Measurements from ENCODE around the gene CBX2. TPM values are rescaled to one million over a fixed set of nuclear protein-coding genes. Genes with fewer than 3 reads are reported as not detected.

The CBX2 gene
- total and polyA plus RNA-seq, 8 donors, result 2.6 to 33.8 (median 24.7) TPM

DNA sequence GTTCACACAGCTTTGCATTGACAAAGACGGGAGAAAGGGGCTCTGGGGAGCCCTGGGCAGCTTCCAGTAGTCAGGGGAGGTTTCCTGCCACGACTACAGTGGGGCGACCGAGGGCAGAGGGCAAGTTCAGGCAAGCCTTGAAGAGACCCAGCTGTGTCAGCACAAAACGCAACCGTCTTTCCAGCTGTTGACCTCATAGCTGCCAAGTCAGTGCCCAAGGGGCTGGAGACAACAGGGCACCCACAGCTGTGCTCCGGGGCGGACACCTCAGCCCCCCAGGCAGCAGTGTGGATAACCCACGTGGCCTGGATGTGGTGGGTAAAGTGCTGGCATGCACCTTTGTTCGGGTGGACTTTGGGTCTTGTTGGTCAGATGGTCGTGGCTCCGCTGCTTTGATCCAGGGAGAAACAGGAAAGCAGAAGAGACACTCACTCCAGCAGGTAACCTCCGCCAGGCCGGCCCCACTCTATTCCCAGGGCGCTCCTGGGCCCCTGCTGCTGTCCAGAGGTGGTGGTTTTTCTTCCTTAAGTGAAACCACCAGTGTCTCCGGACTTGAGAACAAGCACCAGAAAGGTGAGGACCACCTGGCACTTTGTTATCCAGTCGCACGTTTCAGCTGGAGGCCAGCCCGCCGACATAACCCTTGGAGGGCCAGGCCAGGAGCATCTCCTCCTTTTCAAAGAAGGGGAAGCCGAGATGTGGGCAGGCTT lies 17.6 kb upstream of the CBX2 start:
- H3K4me1 ChIP-seq, result no peaks in the 10 kb centered on the region
- peak in 1 of 4 donors; percentile 45 for DNase-seq
- H3K36me3 ChIP-seq, result no peaks in the 10 kb centered on the region
- no peaks in the 10 kb centered on the region for H3K27me3 ChIP-seq
- intact Hi-C loops (cut with DNase I), result no loop called here
- no peak for ATAC-seq
- H3K4me3 ChIP-seq, result no peak overlapping the region
- no peak overlapping the region for H3K27ac ChIP-seq
- TF ChIP-seq, protein P1, sequence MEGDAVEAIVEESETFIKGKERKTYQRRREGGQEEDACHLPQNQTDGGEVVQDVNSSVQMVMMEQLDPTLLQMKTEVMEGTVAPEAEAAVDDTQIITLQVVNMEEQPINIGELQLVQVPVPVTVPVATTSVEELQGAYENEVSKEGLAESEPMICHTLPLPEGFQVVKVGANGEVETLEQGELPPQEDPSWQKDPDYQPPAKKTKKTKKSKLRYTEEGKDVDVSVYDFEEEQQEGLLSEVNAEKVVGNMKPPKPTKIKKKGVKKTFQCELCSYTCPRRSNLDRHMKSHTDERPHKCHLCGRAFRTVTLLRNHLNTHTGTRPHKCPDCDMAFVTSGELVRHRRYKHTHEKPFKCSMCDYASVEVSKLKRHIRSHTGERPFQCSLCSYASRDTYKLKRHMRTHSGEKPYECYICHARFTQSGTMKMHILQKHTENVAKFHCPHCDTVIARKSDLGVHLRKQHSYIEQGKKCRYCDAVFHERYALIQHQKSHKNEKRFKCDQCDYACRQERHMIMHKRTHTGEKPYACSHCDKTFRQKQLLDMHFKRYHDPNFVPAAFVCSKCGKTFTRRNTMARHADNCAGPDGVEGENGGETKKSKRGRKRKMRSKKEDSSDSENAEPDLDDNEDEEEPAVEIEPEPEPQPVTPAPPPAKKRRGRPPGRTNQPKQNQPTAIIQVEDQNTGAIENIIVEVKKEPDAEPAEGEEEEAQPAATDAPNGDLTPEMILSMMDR (IDR thresholded peaks at IDR 0.05), result no peak
- H3K9me3 ChIP-seq, result no peaks in the 10 kb centered on the region

DNA sequence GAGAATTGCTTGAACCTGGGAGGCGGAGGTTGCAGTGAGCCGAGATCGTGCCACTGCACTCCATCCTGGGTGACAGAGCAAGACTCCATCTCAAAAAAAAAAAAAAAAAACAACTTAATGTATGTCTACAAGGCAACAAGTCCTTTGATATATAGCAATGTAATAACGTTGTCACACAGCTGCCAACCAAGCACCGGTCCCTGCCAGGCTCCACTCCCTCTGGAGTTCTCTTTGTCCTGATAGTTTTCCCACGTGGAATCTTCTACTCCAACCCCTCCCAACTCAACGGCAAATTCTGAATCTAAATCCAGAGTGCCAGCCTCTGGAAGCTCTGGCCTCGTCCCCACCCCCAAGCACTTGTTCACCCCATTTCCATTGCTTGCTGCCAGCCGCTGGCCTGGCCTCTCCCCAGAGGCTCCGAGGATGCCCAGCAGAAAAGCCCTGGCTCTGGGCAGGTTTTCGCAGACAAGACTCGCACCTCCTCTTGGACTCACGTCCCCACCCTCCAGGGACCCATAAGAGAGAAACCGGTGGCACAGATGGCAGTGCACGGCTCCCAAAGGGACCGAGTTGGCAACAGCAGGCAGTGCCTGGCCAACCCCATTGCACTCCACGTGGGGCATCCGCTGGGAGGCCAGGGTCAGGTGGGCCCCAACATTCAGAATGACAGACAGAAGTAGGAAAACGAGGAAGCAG lies 15.9 kb upstream of the CBX2 start:
- no peaks in the 10 kb centered on the region for H3K36me3 ChIP-seq
- DNase-seq (peak in 1 of 4 donors; percentile 66), ATAC-seq (no peak)
- H3K27ac ChIP-seq, result no peak overlapping the region
- H3K4me1 ChIP-seq, result no peaks in the 10 kb centered on the region
- intact Hi-C loops (cut with DNase I), result no loop called here
- no peak overlapping the region for H3K4me3 ChIP-seq
- no peaks in the 10 kb centered on the region for H3K9me3 ChIP-seq
- TF ChIP-seq, protein P1 (IDR thresholded peaks at IDR 0.05), result no peak
- H3K27me3 ChIP-seq, result no peaks in the 10 kb centered on the region

DNA sequence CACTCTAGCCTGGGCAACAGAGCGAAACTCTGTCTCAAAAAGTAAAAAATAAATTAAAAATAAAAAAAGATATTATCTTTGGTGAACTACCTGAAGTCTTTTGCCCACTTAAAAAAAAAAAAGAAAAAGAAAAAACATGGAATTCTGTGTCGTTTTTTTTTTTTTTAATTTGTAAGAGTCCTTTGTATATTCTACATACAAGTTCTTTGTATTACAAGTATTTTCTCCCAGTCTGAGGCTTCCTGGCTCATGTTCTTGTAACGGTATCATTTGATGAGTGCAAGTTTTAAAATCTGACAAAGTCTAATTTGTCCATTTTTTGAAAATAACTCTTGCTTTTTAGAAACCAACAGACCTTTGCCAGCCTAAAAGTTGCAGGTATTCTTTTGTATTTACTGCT lies 12.2 kb upstream of the CBX2 start:
- DNase-seq (no peak), ATAC-seq (no peak)
- H3K4me3 ChIP-seq, result no peak overlapping the region
- H3K9me3 ChIP-seq, result no peaks in the 10 kb centered on the region
- H3K36me3 ChIP-seq, result no peaks in the 10 kb centered on the region
- no peak overlapping the region for H3K27ac ChIP-seq
- H3K4me1 ChIP-seq, result no peaks in the 10 kb centered on the region
- TF ChIP-seq, protein P1 (IDR thresholded peaks at IDR 0.05), result no peak
- intact Hi-C loops (cut with DNase I), result no loop called here
- H3K27me3 ChIP-seq, result peaks cover 0 to 13% of the 10 kb centered on the region in 2 donors

DNA sequence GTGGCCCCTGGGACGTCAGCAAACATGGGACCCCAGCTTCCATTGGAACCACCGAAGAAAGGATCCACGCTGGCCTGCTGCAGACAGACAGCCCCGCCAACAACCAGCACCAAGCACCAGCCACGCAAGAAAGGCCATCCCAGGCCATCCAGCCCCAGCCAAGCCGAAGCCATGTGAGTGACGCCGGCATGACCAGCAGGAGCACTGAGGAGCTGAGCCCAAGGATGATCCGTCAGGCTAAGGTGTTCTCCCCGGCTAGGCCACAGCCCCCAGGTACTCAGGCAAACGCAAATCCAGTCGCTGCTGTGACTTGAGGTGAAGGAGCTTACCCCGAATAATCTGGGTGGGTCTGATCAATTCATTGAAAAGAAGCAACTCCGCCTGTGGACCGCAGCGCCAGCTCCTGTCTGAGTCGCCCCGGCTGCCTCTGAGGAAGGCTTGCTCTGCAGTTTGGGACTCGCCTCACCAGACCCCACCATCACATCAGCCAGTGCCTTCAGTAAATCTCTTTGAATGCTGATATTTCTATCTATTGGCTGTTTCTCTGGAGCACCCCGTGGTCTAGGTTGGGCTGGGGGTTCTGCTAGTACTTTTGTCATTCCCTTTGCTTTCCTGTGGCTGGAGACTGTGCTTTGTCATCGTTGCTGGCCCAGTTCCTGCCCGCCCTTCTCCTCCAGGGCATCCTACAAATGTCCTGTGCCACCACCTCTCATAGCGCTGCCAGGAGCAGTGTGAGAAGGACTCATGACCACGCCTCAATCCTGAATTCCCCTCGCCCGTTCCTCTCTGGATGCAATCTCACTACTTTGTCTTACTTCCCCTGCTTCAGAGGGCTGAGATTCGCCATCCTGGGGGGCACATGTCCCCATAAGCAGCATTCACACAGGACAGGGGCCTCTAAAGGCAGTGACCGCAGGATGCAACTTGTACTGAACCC lies 8.1 kb upstream of the CBX2 start:
- ATAC-seq, result no peak
- H3K4me3 ChIP-seq, result no peak overlapping the region
- no peak for DNase-seq

More for the DNA sequence above, 8.1 kb upstream of the CBX2 start:
- Histone ChIP-seq H3K27ac (no peak overlapping the region), H3K4me1 (no peaks in the 10 kb centered on the region), H3K36me3 (no peaks in the 10 kb centered on the region), H3K27me3 (peaks cover 2 to 41% of the 10 kb centered on the region in 2 donors), H3K9me3 (no peaks in the 10 kb centered on the region)
- intact Hi-C loops (cut with DNase I), result no loop called here
- TF ChIP-seq, protein P1 (IDR thresholded peaks at IDR 0.05), result no peak

All from left lung (tissue), 10 donors.